ENCODE results near the gene QTRT2.

The QTRT2 gene

GRCh38 chr3:114078126-114078525 is 21.6 kb downstream of the QTRT2 start:
- DNase-seq (ENCODE audit: low spot score): no peak

- no peak for DNase-seq (ENCODE audit: low spot score)
Observed at GRCh38 chr3:114079761-114080160, 23.2 kb downstream of the QTRT2 start.

- DNase-seq (ENCODE audit: low spot score): no peak
Observed at GRCh38 chr3:114080201-114080600, 23.7 kb downstream of the QTRT2 start.

- DNase-seq (ENCODE audit: low spot score): no peak
Observed at GRCh38 chr3:114081037-114081436, 24.5 kb downstream of the QTRT2 start.

- DNase-seq (ENCODE audit: low spot score): no peak
Observed at GRCh38 chr3:114083112-114083511, 26.6 kb downstream of the QTRT2 start.

GRCh38 chr3:114086356-114086755 is 29.8 kb downstream of the QTRT2 start:
- DNase-seq (ENCODE audit: low spot score): no peak

GRCh38 chr3:114089675-114090074 is 33.1 kb downstream of the QTRT2 start:
- no peak for DNase-seq (ENCODE audit: low spot score)

- DNase-seq (ENCODE audit: low spot score): no peak
Observed at GRCh38 chr3:114092151-114093015, 35.8 kb downstream of the QTRT2 start.

GRCh38 chr3:114093016-114093380 is 36.5 kb downstream of the QTRT2 start:
- DNase-seq (ENCODE audit: low spot score): no peak

- DNase-seq (ENCODE audit: low spot score): no peak
Observed at GRCh38 chr3:114093596-114093995, 37.1 kb downstream of the QTRT2 start.

GRCh38 chr3:114095796-114096195 is 39.3 kb downstream of the QTRT2 start:
- no peak for DNase-seq (ENCODE audit: low spot score)

- DNase-seq (ENCODE audit: low spot score): no peak
Observed at GRCh38 chr3:114101101-114101500, 44.6 kb downstream of the QTRT2 start.

- DNase-seq (ENCODE audit: low spot score): no peak
Observed at GRCh38 chr3:114103181-114103580, 46.6 kb downstream of the QTRT2 start.

GRCh38 chr3:114103858-114104257 is 47.3 kb downstream of the QTRT2 start:
- no peak for DNase-seq (ENCODE audit: low spot score)

- DNase-seq (ENCODE audit: low spot score): no peak
Observed at GRCh38 chr3:114104414-114104813, 47.9 kb downstream of the QTRT2 start.

GRCh38 chr3:114108137-114108536 is 51.6 kb downstream of the QTRT2 start:
- no peak for DNase-seq (ENCODE audit: low spot score)

- DNase-seq (ENCODE audit: low spot score): no peak
Observed at GRCh38 chr3:114110439-114110838, 53.9 kb downstream of the QTRT2 start.

GRCh38 chr3:114111060-114111770 is 54.7 kb downstream of the QTRT2 start:
- no peak for DNase-seq (ENCODE audit: low spot score)

- DNase-seq (ENCODE audit: low spot score): no peak
Observed at GRCh38 chr3:114112696-114113095, 56.2 kb downstream of the QTRT2 start.

- DNase-seq (ENCODE audit: low spot score): no peak
Observed at GRCh38 chr3:114114719-114115118, 58.2 kb downstream of the QTRT2 start.

- no peak for DNase-seq (ENCODE audit: low spot score)
Observed at GRCh38 chr3:114115143-114115542, 58.6 kb downstream of the QTRT2 start.

GRCh38 chr3:114119776-114120175 is 63.2 kb downstream of the QTRT2 start:
- no peak for DNase-seq (ENCODE audit: low spot score)

- DNase-seq (ENCODE audit: low spot score): peak; percentile 50
Observed at GRCh38 chr3:114120211-114120610, 63.7 kb downstream of the QTRT2 start.
